ENCODE measurements around the gene CUBN.

DNA sequence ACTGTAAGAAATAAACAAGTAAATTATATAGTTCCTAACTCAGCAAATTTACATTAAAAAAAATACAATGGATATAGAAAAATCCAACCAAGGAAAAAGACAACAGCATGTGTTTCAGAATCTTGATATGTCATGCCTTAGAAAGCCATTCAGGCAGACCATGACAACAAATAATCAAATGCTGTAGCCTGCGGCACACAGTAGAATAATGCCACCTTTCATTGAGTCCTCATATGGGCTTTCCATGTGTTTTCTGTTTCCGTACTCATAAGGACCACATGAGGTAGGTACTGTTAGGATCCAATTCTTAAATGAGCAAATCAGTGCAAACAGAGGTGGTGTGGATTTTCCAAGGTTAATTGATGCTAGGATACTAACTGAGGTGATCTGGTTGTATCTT is 138.6 kb downstream of the CUBN start:
- TF ChIP-seq CREM (IDR thresholded peaks at IDR 0.05) (no peak), CREM (CRISPR knock-in tag; IDR thresholded peaks at IDR 0.05) (no peak), CTCF (CRISPR knock-in tag; IDR thresholded peaks at IDR 0.05) (no peak), ZNF557 (CRISPR knock-in tag; IDR thresholded peaks at IDR 0.05) (no peak), ZNF777 (CRISPR knock-in tag; IDR thresholded peaks at IDR 0.05) (no peak), CREB1 (IDR thresholded peaks at IDR 0.05) (no peak), CREB1 (CRISPR knock-in tag; IDR thresholded peaks at IDR 0.05) (no peak), HNRNPLL (IDR thresholded peaks at IDR 0.05; ENCODE audit: low read depth, low read length, poor library complexity, severe bottlenecking) (no peak), KDM4B (CRISPR knock-in tag; IDR thresholded peaks at IDR 0.05) (no peak), ARID2 (CRISPR knock-in tag; IDR thresholded peaks at IDR 0.05; ENCODE audit: borderline replicate concordance) (no peak), HNRNPK (IDR thresholded peaks at IDR 0.05; ENCODE audit: low read depth, low read length, poor library complexity, severe bottlenecking) (no peak), XRCC5 (optimal IDR thresholded peaks at IDR 0.05; ENCODE audit: low read length) (no peak)
